ENCODE data around the gene TRIM14.

Gene TRIM14

GRCh38 chr9:98064623-98065392, 54.2 kb downstream of the TRIM14 start:
- DNase-seq (ENCODE audit: extremely low spot score, insufficient read length, low read depth) (no peak), FAIRE-seq (no peak)

GRCh38 chr9:98062161-98062560, 56.9 kb downstream of the TRIM14 start:
- FAIRE-seq, result no peak
- no peak for DNase-seq (ENCODE audit: extremely low spot score, insufficient read length, low read depth)

- no peak for DNase-seq (ENCODE audit: extremely low spot score, insufficient read length, low read depth)
- FAIRE-seq, result no peak
These were observed 61.8 kb downstream of the TRIM14 start for GRCh38 chr9:98057138-98057799.

GRCh38 chr9:98056269-98057137, 62.5 kb downstream of the TRIM14 start, which contains the start of gene NANS:
Gene NANS, plus strand, starts transcription at chr9:98056732. Its CDS starts 77 bp downstream, at chr9:98056809.
- FAIRE-seq, result peak; percentile 71
- peak; percentile 96 for DNase-seq (ENCODE audit: extremely low spot score, insufficient read length, low read depth)

- DNase-seq (ENCODE audit: extremely low spot score, insufficient read length, low read depth) (no peak), FAIRE-seq (no peak)
These were observed 64.6 kb downstream of the TRIM14 start for GRCh38 chr9:98054376-98054951.

- FAIRE-seq (no peak), DNase-seq (ENCODE audit: extremely low spot score, insufficient read length, low read depth) (no peak)
These were observed 68.7 kb downstream of the TRIM14 start for GRCh38 chr9:98050351-98050750.

- no peak for DNase-seq (ENCODE audit: extremely low spot score, insufficient read length, low read depth)
- FAIRE-seq, result no peak
These were observed 69.5 kb downstream of the TRIM14 start for GRCh38 chr9:98049288-98050072.

- no peak for DNase-seq (ENCODE audit: extremely low spot score, insufficient read length, low read depth)
- FAIRE-seq, result no peak
These were observed 72.0 kb downstream of the TRIM14 start for GRCh38 chr9:98047002-98047401.

- DNase-seq (ENCODE audit: extremely low spot score, insufficient read length, low read depth) (no peak), FAIRE-seq (no peak)
These were observed 72.9 kb downstream of the TRIM14 start for GRCh38 chr9:98046180-98046543.

GRCh38 chr9:98045234-98046179, 73.5 kb downstream of the TRIM14 start:
- DNase-seq (ENCODE audit: extremely low spot score, insufficient read length, low read depth) (no peak), FAIRE-seq (peak; percentile 93)

- FAIRE-seq (no peak), DNase-seq (ENCODE audit: extremely low spot score, insufficient read length, low read depth) (no peak)
These were observed 75.1 kb downstream of the TRIM14 start for GRCh38 chr9:98043915-98044314.

- FAIRE-seq (no peak), DNase-seq (ENCODE audit: extremely low spot score, insufficient read length, low read depth) (no peak)
These were observed 78.8 kb downstream of the TRIM14 start for GRCh38 chr9:98040212-98040611.

GRCh38 chr9:98039607-98040017, 79.4 kb downstream of the TRIM14 start:
- FAIRE-seq (peak; percentile 46), DNase-seq (ENCODE audit: extremely low spot score, insufficient read length, low read depth) (no peak)

- FAIRE-seq (peak; percentile 81), DNase-seq (ENCODE audit: extremely low spot score, insufficient read length, low read depth) (no peak)
These were observed 80.1 kb downstream of the TRIM14 start for GRCh38 chr9:98038958-98039357.

- FAIRE-seq (no peak), DNase-seq (ENCODE audit: extremely low spot score, insufficient read length, low read depth) (no peak)
These were observed 81.7 kb downstream of the TRIM14 start for GRCh38 chr9:98037357-98037756.

GRCh38 chr9:98034593-98035546, 84.2 kb downstream of the TRIM14 start:
- FAIRE-seq (peak; percentile 92), DNase-seq (ENCODE audit: extremely low spot score, insufficient read length, low read depth) (peak; percentile 48)

- DNase-seq (ENCODE audit: extremely low spot score, insufficient read length, low read depth) (no peak), FAIRE-seq (no peak)
These were observed 87.1 kb downstream of the TRIM14 start for GRCh38 chr9:98031935-98032334.

Measured in GM18507 (cell line).